ENCODE results near the gene PPP1R13L. TPM values are rescaled to one million over a fixed set of nuclear protein-coding genes. Genes with fewer than 3 reads are reported as not detected.

The PPP1R13L gene
- total RNA-seq, 4 donors from 2014 or later: 195 to 597 (median 280) TPM

DNA sequence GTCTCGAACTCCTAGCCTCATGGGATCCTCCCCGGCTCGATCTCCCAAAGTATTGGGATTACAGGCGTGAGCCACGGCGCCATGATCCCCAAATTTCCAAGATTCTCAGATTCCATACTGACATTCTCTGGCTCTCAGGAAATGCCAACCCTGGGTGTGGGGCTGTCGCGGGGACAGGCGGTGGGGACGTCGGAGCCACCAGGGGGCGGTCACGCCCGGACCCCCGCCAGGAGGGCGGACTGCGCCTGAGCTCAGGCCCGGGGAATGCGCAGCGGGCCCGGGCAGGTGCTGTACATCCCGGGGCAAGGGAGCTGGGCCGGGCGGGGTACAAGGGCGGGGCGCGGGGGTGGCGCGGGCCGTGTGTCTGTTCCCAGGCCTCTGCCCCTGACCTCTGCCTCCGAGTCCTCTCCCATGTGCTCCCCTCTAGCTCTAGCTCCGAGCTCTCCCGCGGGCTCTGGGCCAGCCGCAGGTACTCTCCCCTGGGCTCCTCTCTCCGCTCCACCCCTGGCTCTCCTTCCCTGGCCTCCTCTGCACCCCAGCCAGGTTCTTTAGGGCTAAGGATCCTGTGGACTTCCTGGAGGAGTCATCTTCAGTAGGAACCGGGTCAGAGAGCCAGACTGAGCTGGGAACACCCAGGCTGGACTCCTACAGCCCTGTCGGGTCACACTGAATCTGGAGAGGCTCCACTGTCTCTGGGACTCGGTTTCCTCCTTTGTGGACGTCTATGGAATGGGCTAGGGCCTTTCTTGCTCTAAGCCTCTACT is 2.4 kb downstream of the PPP1R13L start:
- Histone ChIP-seq H3K4me1 (peaks cover 83% of the 10 kb centered on the region), H3K27me3 (no peaks in the 10 kb centered on the region), H3K36me3 (no peaks in the 10 kb centered on the region), H3K9me3 (no peaks in the 10 kb centered on the region), H3K4me3 (peak overlapping the region; percentile 68), H3K27ac (peak overlapping the region; percentile 96)
- TF ChIP-seq CTCF (IDR thresholded peaks at IDR 0.05) (peak; percentile 29 to 74), POLR2AphosphoS5 (IDR thresholded peaks at IDR 0.05) (peak in 1 of 3 donors; percentile 13), EP300 (IDR thresholded peaks at IDR 0.05) (no peak), POLR2A (IDR thresholded peaks at IDR 0.05) (no peak)
- 20% methylated on average over 19 of the region's 40 CpGs for WGBS
- DNase-seq (ENCODE audit: low spot score in 2 of 2): peak in 1 of 2 donors; percentile 76

- Histone ChIP-seq H3K4me1 (peaks cover 77% of the 10 kb centered on the region), H3K27me3 (no peaks in the 10 kb centered on the region), H3K36me3 (peaks cover under 1% of the 10 kb centered on the region), H3K9me3 (no peaks in the 10 kb centered on the region), H3K27ac (peak overlapping the region; percentile 96), H3K4me3 (peak overlapping the region; percentile 68)
- no peak for TF ChIP-seq EP300 (IDR thresholded peaks at IDR 0.05)
- TF ChIP-seq POLR2AphosphoS5 (IDR thresholded peaks at IDR 0.05): no peak
- TF ChIP-seq POLR2A (IDR thresholded peaks at IDR 0.05): no peak
- TF ChIP-seq CTCF (IDR thresholded peaks at IDR 0.05): no peak
- WGBS: 84% methylated on average over 6 of the region's 6 CpGs
- DNase-seq (ENCODE audit: low spot score in 2 of 2): no peak
Observed at GRCh38 chr19:45401815-45402214, 3.1 kb downstream of the PPP1R13L start.

- Histone ChIP-seq H3K36me3 (peaks cover 11% of the 10 kb centered on the region), H3K27me3 (no peaks in the 10 kb centered on the region), H3K9me3 (no peaks in the 10 kb centered on the region), H3K4me3 (no peak overlapping the region), H3K4me1 (peaks cover 65% of the 10 kb centered on the region), H3K27ac (peak overlapping the region; percentile 4)
- peak in 1 of 2 donors; percentile 75 for DNase-seq (ENCODE audit: low spot score in 2 of 2)
- 34% methylated on average over 4 of the region's 6 CpGs for WGBS
- TF ChIP-seq POLR2AphosphoS5 (IDR thresholded peaks at IDR 0.05) (peak in 2 of 3 donors; percentile 32 to 61), POLR2A (IDR thresholded peaks at IDR 0.05) (no peak), EP300 (IDR thresholded peaks at IDR 0.05) (no peak), CTCF (IDR thresholded peaks at IDR 0.05) (no peak)
Observed at GRCh38 chr19:45400192-45400591, 4.7 kb downstream of the PPP1R13L start.

DNA sequence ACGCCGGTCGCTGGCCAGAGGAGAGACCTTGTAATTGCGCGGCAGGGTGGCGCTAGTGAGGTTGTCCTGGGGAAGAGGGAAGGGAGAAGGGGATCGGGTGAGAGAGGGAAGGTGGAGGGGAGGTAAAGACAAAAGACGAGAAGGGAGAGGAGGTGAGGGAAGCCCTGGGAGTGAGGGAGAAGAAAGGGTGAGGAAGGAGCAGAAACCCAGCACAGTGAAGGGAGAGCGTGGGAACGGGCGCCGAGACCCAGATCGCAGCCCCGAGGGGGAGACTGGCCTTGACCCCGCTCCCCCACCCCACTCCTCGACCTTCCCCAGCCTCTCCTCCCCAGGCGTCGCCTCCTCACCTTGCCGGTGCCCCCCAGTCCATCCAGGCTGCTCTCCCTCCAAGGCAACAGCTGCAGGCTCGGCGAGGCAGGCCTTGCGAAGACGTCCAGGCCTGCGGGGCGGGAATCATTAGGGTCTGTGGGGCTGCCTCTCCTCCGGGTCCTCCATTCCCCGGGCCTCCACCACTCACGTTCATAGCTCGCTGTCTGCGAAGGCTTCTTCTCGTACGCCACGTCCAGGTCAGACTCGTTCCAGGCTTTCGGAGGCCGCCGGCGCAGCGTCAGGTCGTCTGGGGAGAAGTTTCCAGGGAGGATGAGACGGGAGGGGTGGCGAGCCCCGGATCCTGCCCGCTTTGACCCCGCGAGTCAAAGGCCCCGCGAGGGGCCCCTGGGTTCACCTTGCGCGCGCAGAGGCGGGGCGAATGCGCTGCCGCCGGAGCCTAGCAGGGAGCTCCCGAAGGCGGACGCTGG is 8.8 kb downstream of the PPP1R13L start:
- H3K27me3 ChIP-seq: no peaks in the 10 kb centered on the region
- H3K4me1 ChIP-seq: peaks cover 28% of the 10 kb centered on the region
- H3K9me3 ChIP-seq: no peaks in the 10 kb centered on the region
- H3K27ac ChIP-seq: no peak overlapping the region
- no peak for DNase-seq (ENCODE audit: low spot score in 2 of 2)
- H3K36me3 ChIP-seq: peaks cover 32% of the 10 kb centered on the region
- no peak overlapping the region for H3K4me3 ChIP-seq
- WGBS: 79% methylated on average over 56 of the region's 59 CpGs
- TF ChIP-seq CTCF (IDR thresholded peaks at IDR 0.05) (no peak), POLR2AphosphoS5 (IDR thresholded peaks at IDR 0.05) (no peak), POLR2A (IDR thresholded peaks at IDR 0.05) (no peak), EP300 (IDR thresholded peaks at IDR 0.05) (no peak)

Data from suprapubic skin (tissue), 4 donors.